Spleen (tissue), 7 donors: Measurements from ENCODE around the gene SLC8B1.

Experiments used
- CTCF ChIP-seq, 11 experiments: fragments of 200-600 bp in 7 of 11; fragments of 450-650 bp in 4 of 11; sonication (generic) in 4 of 11; IDR thresholded peaks in 8 of 11; conservative IDR thresholded peaks in 3 of 11; 1 replicate in 7 of 11; 2 replicates in 4 of 11; pipeline versions ENCODE4 v1.4.0 to v1.8.0; 2016 to 2021; ENCODE audit warnings: antibody characterized with exemption in 11 of 11, inconsistent platforms in 4 of 11, mild to moderate bottlenecking in 1 of 11
- POLR2A ChIP-seq, 3 donors: fragments of 450-650 bp; IDR thresholded peaks; one replicate each; pipeline ENCODE4 v1.5.1; 2017; ENCODE audit warnings: antibody characterized with exemption in 3 of 3, mild to moderate bottlenecking in 1 of 3
- POLR2AphosphoS5 ChIP-seq, 3 donors: sonication (generic); formaldehyde crosslinking; IDR thresholded peaks; one replicate each; pipeline ENCODE4 v1.5.1; 2017; ENCODE audit warnings: antibody characterized with exemption in 3 of 3
- donor health status: DM: no; HTN: no; CAD: no; lungs with moderate emphysema.
- donor health status: DM: no; HTN: no; CAD: no.
- donor health status: DM: no; HTN: no; CAD: no.

- TF ChIP-seq CTCF (IDR thresholded peaks at IDR 0.05 in 8 of 11, conservative IDR thresholded peaks at IDR 0.05 in 3 of 11), result no peak
- TF ChIP-seq POLR2AphosphoS5 (IDR thresholded peaks at IDR 0.05), result no peak
- no peak for TF ChIP-seq POLR2A (IDR thresholded peaks at IDR 0.05)
These were observed 81.2 kb downstream of the SLC8B1 start for GRCh38 chr12:113253532-113254285.
